Activated CD4-positive, alpha-beta T cell treated with anti-CD3 and anti-CD28 coated beads, Interleukin-2, amount 10 ng/mL, durations not matched to agents 24 days and 14 days (primary cell): ENCODE data around the gene MIS18A. TPM values are rescaled to one million over a fixed set of nuclear protein-coding genes. Genes with fewer than 3 reads are reported as not detected.

Experiments used
- DNase-seq: peaks from one replicate; pipeline ENCODE4 v3.0.0; 2022
- H3K27ac Mint-ChIP-seq: one replicate; pipeline ENCODE4 v1.8.0; 2022; ENCODE audit warnings: mild to moderate bottlenecking, mixed read lengths
- H3K27me3 Mint-ChIP-seq: one replicate; pipeline ENCODE4 v1.8.0; 2022; ENCODE audit warnings: mixed read lengths
- H3K36me3 Mint-ChIP-seq: one replicate; pipeline ENCODE4 v1.8.0; 2022; ENCODE audit warnings: low read depth, mild to moderate bottlenecking, mixed read lengths
- H3K4me1 Mint-ChIP-seq: one replicate; pipeline ENCODE4 v1.8.0; 2021; ENCODE audit warnings: mixed read lengths
- H3K4me3 Mint-ChIP-seq: one replicate; pipeline ENCODE4 v1.8.0; 2022; ENCODE audit warnings: mild to moderate bottlenecking, moderate library complexity, mixed read lengths
- H3K9me3 Mint-ChIP-seq: one replicate; pipeline ENCODE4 v1.8.0; 2021; ENCODE audit warnings: mixed read lengths
- intact Hi-C: fragments of 100-400 bp; cut with micrococcal nuclease; formaldehyde crosslinking; loops from one replicate; pipeline ENCODE4 v1.15.1; 2023
- total RNA-seq: library from RNA; stranded (reverse); gene quantifications from 2 replicates; pipeline ENCODE4 v1.2.3, GENCODE V29; 2022

MIS18A gene
- 27.8 and 31.3 TPM in 2 replicates for total RNA-seq

DNA sequence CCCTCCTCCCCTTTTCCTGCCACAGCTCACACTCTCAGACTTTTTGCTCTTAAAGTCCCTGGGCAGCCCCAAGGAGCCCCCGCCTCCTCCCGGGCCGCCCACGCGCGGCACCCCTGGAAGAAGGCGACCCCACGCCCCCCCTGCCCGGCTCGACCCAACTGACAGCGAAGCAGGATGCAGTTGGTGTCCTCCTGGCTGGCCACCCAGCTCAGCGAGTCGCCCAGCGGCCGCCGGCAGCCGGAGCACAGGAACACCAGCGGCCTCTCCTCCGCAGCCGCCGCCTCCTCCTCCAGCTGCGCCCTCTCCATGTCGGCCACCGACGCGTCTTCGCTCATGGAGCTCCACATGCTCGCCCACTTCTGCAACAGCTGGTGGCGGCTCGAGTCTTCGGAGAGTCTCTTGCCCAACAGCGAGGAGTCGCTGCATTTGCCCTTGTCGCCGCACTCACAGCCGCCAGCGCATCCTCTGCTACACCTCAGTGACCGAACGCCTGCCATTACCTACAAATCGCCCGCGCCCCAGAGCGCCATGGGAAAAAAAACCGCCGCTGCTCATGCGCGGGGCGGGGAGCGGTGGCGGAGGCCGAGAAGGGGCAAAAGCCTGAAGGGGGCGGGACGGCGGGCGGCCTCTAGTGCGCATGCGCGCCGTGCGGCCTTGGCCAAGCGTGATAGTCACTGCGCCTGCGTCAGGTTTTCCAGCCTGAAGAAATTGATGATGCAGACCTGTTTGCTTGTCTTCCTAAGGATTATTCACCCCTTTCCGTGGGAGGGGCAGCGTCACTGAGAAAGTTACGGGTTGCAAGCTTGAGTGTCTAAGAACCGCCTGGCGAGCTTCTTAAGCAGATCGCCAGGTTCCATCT lies at the start of gene MIS18A:
MIS18A (minus strand) TSS at position 532 of the 859 bp plus-strand sequence; CDS start at position 497, 35 bp downstream.
- intact Hi-C loops: loop anchor here (1.0 to 10.0 kb wide), 6 partner anchors 37 to 614 kb away; partner anchors contain the start of genes CFAP298 and URB1
- H3K4me1 Mint-ChIP-seq: peaks cover 32% of the 10 kb centered on the region
- no peaks in the 10 kb centered on the region for H3K9me3 Mint-ChIP-seq
- peaks cover 6% of the 10 kb centered on the region for H3K36me3 Mint-ChIP-seq
- H3K4me3 Mint-ChIP-seq: peak within 1 kb of the TSS; percentile 100
- peaks cover 3% of the 10 kb centered on the region for H3K27me3 Mint-ChIP-seq
- peak within 1 kb of the TSS; percentile 98 for H3K27ac Mint-ChIP-seq
- peak; percentile 99 for DNase-seq

DNA sequence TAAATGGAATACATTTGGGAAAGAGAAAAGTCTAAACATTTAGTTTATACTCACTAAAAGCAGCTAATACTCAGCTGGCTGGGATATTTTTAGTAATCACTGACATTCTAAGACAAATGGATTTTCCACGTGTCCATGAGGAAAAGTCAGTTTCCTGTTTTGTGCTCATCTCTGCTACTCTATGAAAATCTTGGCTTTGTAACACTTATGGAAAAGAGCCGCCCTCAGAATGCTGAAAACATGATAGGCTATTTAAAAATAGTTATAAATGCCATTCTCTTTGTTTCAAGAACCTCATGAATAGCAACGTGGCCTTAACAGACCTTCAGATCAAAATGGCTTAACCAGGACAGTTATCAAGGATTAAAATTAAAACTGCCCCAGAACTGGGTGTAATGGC lies 49.7 kb upstream of the MIS18A start:
- H3K4me1 Mint-ChIP-seq: peaks cover 2% of the 10 kb centered on the region
- intact Hi-C loops: no loop called here
- DNase-seq: no peak
- H3K27ac Mint-ChIP-seq: no peak overlapping the region
- no peak overlapping the region for H3K4me3 Mint-ChIP-seq
- H3K9me3 Mint-ChIP-seq: no peaks in the 10 kb centered on the region
- no peaks in the 10 kb centered on the region for H3K27me3 Mint-ChIP-seq
- peaks cover 81% of the 10 kb centered on the region for H3K36me3 Mint-ChIP-seq

- Mint-ChIP-seq H3K27ac (no peak overlapping the region), H3K9me3 (no peaks in the 10 kb centered on the region), H3K4me1 (peaks cover 2% of the 10 kb centered on the region), H3K4me3 (no peak overlapping the region), H3K36me3 (peaks cover 77% of the 10 kb centered on the region), H3K27me3 (no peaks in the 10 kb centered on the region)
- no peak for DNase-seq
- intact Hi-C loops: no loop called here
Observed at GRCh38 chr21:32325706-32326105, 46.9 kb upstream of the MIS18A start.

GRCh38 chr21:32322676-32323075 lies 43.8 kb upstream of the MIS18A start:
- intact Hi-C loops: no loop called here

DNA sequence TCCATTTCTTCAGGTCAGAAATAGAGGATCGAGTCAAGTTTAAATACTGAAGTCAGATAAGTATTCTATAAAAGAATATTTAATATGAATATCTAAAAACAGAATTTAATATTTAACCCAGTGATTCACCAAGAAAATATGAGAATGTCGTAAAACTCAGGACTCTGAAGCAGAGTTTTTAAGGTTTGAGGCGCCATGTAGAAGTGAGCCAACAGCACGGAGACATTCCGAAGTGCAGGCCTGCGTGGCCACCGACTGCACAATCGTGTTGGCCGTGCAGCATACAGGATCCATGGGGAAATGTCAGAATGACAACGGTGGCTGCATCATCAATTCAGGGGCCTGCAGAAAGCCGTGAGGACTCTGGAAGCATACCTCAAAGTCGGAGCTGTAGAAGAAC lies 43.3 kb upstream of the MIS18A start:
- no peak overlapping the region for H3K27ac Mint-ChIP-seq
- intact Hi-C loops: no loop called here
- peaks cover 2% of the 10 kb centered on the region for H3K4me1 Mint-ChIP-seq
- H3K9me3 Mint-ChIP-seq: no peaks in the 10 kb centered on the region
- no peaks in the 10 kb centered on the region for H3K27me3 Mint-ChIP-seq
- H3K36me3 Mint-ChIP-seq: peaks cover 78% of the 10 kb centered on the region
- no peak overlapping the region for H3K4me3 Mint-ChIP-seq
- no peak for DNase-seq

More at GRCh38 chr21:32322676-32323075, 43.8 kb upstream of the MIS18A start:
- no peaks in the 10 kb centered on the region for H3K27me3 Mint-ChIP-seq
- no peaks in the 10 kb centered on the region for H3K9me3 Mint-ChIP-seq
- H3K27ac Mint-ChIP-seq: no peak overlapping the region
- H3K4me1 Mint-ChIP-seq: peaks cover 2% of the 10 kb centered on the region
- H3K4me3 Mint-ChIP-seq: no peak overlapping the region
- no peak for DNase-seq
- H3K36me3 Mint-ChIP-seq: peaks cover 79% of the 10 kb centered on the region

- Mint-ChIP-seq H3K27ac (no peak overlapping the region), H3K9me3 (no peaks in the 10 kb centered on the region), H3K4me3 (no peak overlapping the region), H3K4me1 (no peaks in the 10 kb centered on the region), H3K27me3 (no peaks in the 10 kb centered on the region), H3K36me3 (peaks cover 72% of the 10 kb centered on the region)
- intact Hi-C loops: no loop called here
- DNase-seq: no peak
Observed at GRCh38 chr21:32321480-32321879, 42.6 kb upstream of the MIS18A start.

DNA sequence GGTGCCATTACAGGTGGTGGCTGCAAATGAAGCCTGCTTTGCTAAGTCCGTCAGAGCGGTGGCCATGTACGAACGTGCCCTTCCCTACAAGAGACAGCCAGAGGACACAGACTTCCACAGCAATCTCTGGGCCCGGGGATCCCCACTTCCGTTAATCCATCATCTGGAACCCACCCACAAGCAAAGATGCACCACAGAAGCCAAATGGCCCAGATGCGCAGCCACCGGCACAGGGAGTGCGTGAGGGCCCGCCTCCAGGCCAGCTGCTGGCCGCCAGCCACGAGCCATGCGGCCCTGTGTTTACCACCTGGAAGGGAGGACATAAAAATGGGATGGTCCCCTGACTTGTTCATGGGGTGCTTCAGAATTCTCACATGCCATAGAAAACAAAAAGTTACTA lies 41.9 kb upstream of the MIS18A start:
- H3K36me3 Mint-ChIP-seq: peaks cover 70% of the 10 kb centered on the region
- no peaks in the 10 kb centered on the region for H3K27me3 Mint-ChIP-seq
- intact Hi-C loops: no loop called here

GRCh38 chr21:32320059-32320458 lies 41.2 kb upstream of the MIS18A start:
- no peak for DNase-seq
- H3K36me3 Mint-ChIP-seq: peaks cover 67% of the 10 kb centered on the region
- no peaks in the 10 kb centered on the region for H3K9me3 Mint-ChIP-seq
- H3K4me1 Mint-ChIP-seq: no peaks in the 10 kb centered on the region
- intact Hi-C loops: no loop called here
- no peak overlapping the region for H3K27ac Mint-ChIP-seq
- H3K27me3 Mint-ChIP-seq: no peaks in the 10 kb centered on the region
- H3K4me3 Mint-ChIP-seq: no peak overlapping the region

More for the DNA sequence above, 41.9 kb upstream of the MIS18A start:
- no peaks in the 10 kb centered on the region for H3K9me3 Mint-ChIP-seq
- H3K4me1 Mint-ChIP-seq: no peaks in the 10 kb centered on the region
- H3K27ac Mint-ChIP-seq: no peak overlapping the region
- no peak for DNase-seq
- no peak overlapping the region for H3K4me3 Mint-ChIP-seq

DNA sequence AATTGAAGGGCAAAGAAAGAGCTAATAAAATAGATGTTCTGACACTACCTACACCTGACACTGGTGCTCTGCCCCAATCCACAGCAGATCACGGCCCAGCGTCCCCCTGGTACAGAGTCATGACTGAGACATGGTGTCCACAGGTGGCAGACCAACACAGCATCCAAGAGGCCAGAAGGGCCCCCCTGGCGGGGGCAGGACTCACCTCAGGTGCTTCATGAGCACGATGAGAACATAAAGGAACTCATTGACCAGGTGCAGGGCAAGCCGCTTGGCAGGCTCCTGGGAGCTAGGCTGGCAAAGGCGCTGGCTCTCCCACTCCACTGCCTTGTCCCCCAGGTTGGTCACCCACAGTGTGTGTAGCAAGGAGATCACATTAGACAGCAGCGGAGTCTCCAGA lies 40.2 kb upstream of the MIS18A start:
- H3K4me3 Mint-ChIP-seq: no peak overlapping the region
- no peaks in the 10 kb centered on the region for H3K9me3 Mint-ChIP-seq
- intact Hi-C loops: no loop called here
- H3K36me3 Mint-ChIP-seq: peaks cover 59% of the 10 kb centered on the region
- H3K4me1 Mint-ChIP-seq: no peaks in the 10 kb centered on the region
- no peak for DNase-seq
- H3K27ac Mint-ChIP-seq: no peak overlapping the region
- no peaks in the 10 kb centered on the region for H3K27me3 Mint-ChIP-seq

GRCh38 chr21:32317726-32318125 lies 38.9 kb upstream of the MIS18A start:
- DNase-seq: no peak
- Mint-ChIP-seq H3K27me3 (no peaks in the 10 kb centered on the region), H3K4me1 (no peaks in the 10 kb centered on the region), H3K27ac (no peak overlapping the region), H3K4me3 (no peak overlapping the region), H3K36me3 (peaks cover 56% of the 10 kb centered on the region), H3K9me3 (no peaks in the 10 kb centered on the region)
- intact Hi-C loops: no loop called here

DNA sequence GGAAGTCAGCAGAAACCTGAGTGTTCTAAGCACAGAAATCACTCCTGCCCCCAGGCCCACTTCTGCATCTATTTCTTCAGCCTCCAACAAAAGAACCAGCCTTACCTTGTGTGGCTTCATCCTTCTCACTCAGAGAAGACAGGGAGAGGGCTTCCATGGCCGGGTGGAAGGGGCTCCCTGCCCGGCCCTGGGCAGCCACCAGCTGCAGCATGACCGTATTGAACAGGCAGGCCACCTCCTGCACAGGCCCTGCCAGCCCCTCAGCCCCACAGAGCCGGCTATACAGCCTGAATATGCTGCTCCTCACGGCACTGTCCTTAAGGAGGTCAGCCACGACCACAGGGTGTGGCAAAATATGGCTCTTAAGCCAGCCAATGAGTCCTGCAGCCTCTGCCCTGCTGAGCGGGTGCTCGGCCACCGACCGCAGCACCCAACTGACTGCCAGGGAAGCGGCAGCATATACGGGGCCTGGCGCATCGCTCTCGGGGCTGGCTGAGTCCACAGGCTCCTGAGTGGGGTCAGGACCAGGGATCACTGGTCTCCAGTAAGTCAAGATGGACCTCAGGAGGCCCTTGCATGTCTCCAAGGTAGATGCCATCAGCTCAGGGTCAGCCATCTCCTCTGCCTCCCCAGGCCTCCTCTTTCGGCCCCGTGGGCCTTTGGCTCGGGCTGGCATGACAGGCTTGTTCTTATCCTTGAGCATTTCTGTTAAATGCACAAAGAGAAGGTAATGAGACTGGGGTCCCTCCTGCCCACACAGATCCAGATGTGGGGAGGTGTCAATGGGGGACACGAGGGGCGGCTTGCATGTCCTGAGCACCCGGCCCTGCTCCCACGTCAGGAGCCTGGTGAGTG lies 37.7 kb upstream of the MIS18A start:
- intact Hi-C loops: no loop called here
- DNase-seq: no peak
- no peak overlapping the region for H3K27ac Mint-ChIP-seq
- no peak overlapping the region for H3K4me3 Mint-ChIP-seq
- H3K36me3 Mint-ChIP-seq: peaks cover 58% of the 10 kb centered on the region
- H3K27me3 Mint-ChIP-seq: no peaks in the 10 kb centered on the region
- no peaks in the 10 kb centered on the region for H3K4me1 Mint-ChIP-seq
- H3K9me3 Mint-ChIP-seq: no peaks in the 10 kb centered on the region

GRCh38 chr21:32315511-32316281 lies 36.8 kb upstream of the MIS18A start:
- intact Hi-C loops: no loop called here
- Mint-ChIP-seq H3K36me3 (peaks cover 59% of the 10 kb centered on the region), H3K27ac (no peak overlapping the region), H3K4me3 (no peak overlapping the region), H3K9me3 (no peaks in the 10 kb centered on the region), H3K4me1 (peaks cover 5% of the 10 kb centered on the region), H3K27me3 (no peaks in the 10 kb centered on the region)
- DNase-seq: no peak

DNA sequence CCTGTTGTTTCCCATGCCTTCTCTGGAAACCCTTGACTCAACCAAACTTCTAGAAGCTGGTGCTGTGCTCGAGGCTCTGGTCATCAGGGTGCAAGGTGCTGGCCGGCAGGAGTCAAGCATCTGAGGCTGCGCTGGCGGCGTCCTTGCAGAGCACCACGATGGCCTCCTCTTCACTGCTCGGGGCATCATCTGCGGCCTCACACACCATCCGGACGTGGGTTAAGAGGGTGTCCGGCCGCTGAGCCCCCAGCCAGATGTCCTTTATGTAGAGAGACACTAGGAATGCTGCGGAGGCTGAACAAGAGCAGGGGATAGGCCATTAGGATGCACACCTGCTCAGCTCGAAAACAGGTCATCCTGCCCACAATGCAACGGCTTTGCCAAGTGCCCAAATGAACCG lies 36.0 kb upstream of the MIS18A start:
- Mint-ChIP-seq H3K36me3 (peaks cover 54% of the 10 kb centered on the region), H3K9me3 (no peaks in the 10 kb centered on the region), H3K4me1 (peaks cover 5% of the 10 kb centered on the region), H3K27ac (no peak overlapping the region), H3K4me3 (no peak overlapping the region), H3K27me3 (no peaks in the 10 kb centered on the region)
- no peak for DNase-seq
- intact Hi-C loops: no loop called here
